ENCODE data around the gene HNRNPAB.
A peak's percentile ranks its signal among the peaks of the same experiment; 100 is the strongest.
"Not testable (repeated sequence)": the region's sequence is repeated elsewhere in the genome, so short reads cannot be mapped to it uniquely, and the experiment has no call there.

The HNRNPAB gene

DNA sequence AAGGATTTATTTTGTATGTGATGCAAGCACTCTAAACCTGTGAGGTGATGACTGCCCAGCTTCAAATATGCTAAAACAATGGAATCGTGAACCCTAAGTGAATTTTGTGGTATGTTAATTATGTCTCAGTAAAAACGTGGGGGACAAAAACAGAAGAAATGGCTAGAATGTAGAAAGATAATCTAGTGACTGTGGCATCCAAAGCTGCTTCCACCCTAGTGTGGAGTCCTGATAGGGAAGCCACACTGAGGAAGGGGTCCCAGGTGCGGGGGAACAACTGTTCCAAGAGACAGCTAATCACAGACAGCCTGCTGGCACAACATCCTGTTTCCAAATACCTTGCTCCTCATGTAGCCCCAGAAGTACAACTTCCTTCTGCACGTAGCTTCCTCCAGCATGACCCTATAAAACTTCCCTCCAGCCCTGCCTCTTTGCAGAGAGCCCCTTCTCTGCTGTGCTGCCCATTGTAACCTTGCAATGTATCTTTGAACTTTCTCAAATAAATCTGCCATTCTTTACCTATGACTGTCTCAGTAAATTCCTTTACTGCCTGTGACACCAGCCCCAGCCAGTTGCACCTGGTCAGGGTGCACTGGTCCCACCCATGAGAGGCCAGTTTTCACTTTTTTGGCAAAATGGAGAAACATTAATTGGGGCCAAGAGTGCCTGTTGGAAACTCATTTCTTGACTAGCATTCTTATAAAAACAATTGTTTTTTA is 22.0 kb upstream of the HNRNPAB start:
- Histone ChIP-seq H3K36me3 (ENCODE audit: control insufficient read depth, insufficient read depth, low read length) (no peaks in the 10 kb centered on the region), H3K9ac (ENCODE audit: low read depth, low read length) (peak overlapping the region; percentile 38), H3K27me3 (ENCODE audit: control insufficient read depth, insufficient read depth, low read length) (peaks cover 8% of the 10 kb centered on the region), H3K9me3 (ENCODE audit: control insufficient read depth, insufficient read depth, low read length) (no peaks in the 10 kb centered on the region), H3K4me1 (ENCODE audit: control insufficient read depth, insufficient read depth, low read length) (peaks cover 13% of the 10 kb centered on the region), H3K4me3 (ENCODE audit: low read depth, low read length) (no peak overlapping the region)

DNA sequence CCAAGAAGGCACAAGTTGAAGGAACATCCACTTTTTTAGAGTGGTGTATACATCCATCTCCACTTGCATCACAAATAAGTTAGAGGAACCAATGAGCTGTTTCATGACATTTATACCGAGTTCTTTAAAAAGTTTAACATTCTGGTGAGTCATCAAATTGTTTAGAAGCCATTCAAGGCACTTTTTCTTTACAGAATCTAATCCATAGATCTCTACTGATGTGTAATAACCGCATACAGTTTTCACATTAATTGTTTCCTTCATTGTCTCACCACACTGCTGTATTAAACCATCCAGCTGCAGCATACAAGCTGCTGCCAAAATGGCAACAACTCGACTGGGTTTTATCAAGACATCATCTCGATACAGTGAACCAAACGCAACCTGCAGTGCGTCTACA is 17.9 kb upstream of the HNRNPAB start:
- Histone ChIP-seq H3K4me1 (ENCODE audit: control insufficient read depth, insufficient read depth, low read length) (no peaks in the 10 kb centered on the region), H3K9ac (ENCODE audit: low read depth, low read length) (no peak overlapping the region)

GRCh38 chr5:178187014-178187413 is 17.3 kb upstream of the HNRNPAB start, which contains the start of gene GMCL2:
Gene GMCL2 (minus strand): TSS chr5:178187371. CDS start chr5:178187299, 72 bp downstream.
- Histone ChIP-seq H3K4me1 (ENCODE audit: control insufficient read depth, insufficient read depth, low read length) (no peaks in the 10 kb centered on the region), H3K9me3 (ENCODE audit: control insufficient read depth, insufficient read depth, low read length) (no peaks in the 10 kb centered on the region), H3K36me3 (ENCODE audit: control insufficient read depth, insufficient read depth, low read length) (no peaks in the 10 kb centered on the region), H3K4me3 (ENCODE audit: low read depth, low read length) (peak within 1 kb of the TSS; percentile 22), H3K27me3 (ENCODE audit: control insufficient read depth, insufficient read depth, low read length) (peaks cover 8% of the 10 kb centered on the region), H3K9ac (ENCODE audit: low read depth, low read length) (no peak within 1 kb of the TSS)

More for the DNA sequence above, 17.9 kb upstream of the HNRNPAB start:
- Histone ChIP-seq H3K27me3 (ENCODE audit: control insufficient read depth, insufficient read depth, low read length) (peaks cover 8% of the 10 kb centered on the region), H3K4me3 (ENCODE audit: low read depth, low read length) (no peak overlapping the region), H3K36me3 (ENCODE audit: control insufficient read depth, insufficient read depth, low read length) (no peaks in the 10 kb centered on the region), H3K9me3 (ENCODE audit: control insufficient read depth, insufficient read depth, low read length) (no peaks in the 10 kb centered on the region)

GRCh38 chr5:178189433-178189832 is 14.9 kb upstream of the HNRNPAB start:
- peaks cover 8% of the 10 kb centered on the region for H3K27me3 ChIP-seq (ENCODE audit: control insufficient read depth, insufficient read depth, low read length)
- no peak overlapping the region for H3K9ac ChIP-seq (ENCODE audit: low read depth, low read length)
- H3K9me3 ChIP-seq (ENCODE audit: control insufficient read depth, insufficient read depth, low read length): peaks cover 3% of the 10 kb centered on the region
- no peaks in the 10 kb centered on the region for H3K36me3 ChIP-seq (ENCODE audit: control insufficient read depth, insufficient read depth, low read length)
- H3K4me3 ChIP-seq (ENCODE audit: low read depth, low read length): no peak overlapping the region
- peaks cover 2% of the 10 kb centered on the region for H3K4me1 ChIP-seq (ENCODE audit: control insufficient read depth, insufficient read depth, low read length)

GRCh38 chr5:178191661-178192060 is 12.7 kb upstream of the HNRNPAB start:
- Histone ChIP-seq H3K9ac (ENCODE audit: low read depth, low read length) (no peak overlapping the region), H3K36me3 (ENCODE audit: control insufficient read depth, insufficient read depth, low read length) (no peaks in the 10 kb centered on the region), H3K9me3 (ENCODE audit: control insufficient read depth, insufficient read depth, low read length) (peaks cover 3% of the 10 kb centered on the region), H3K27me3 (ENCODE audit: control insufficient read depth, insufficient read depth, low read length) (peaks cover under 1% of the 10 kb centered on the region), H3K4me1 (ENCODE audit: control insufficient read depth, insufficient read depth, low read length) (peaks cover 3% of the 10 kb centered on the region), H3K4me3 (ENCODE audit: low read depth, low read length) (no peak overlapping the region)

DNA sequence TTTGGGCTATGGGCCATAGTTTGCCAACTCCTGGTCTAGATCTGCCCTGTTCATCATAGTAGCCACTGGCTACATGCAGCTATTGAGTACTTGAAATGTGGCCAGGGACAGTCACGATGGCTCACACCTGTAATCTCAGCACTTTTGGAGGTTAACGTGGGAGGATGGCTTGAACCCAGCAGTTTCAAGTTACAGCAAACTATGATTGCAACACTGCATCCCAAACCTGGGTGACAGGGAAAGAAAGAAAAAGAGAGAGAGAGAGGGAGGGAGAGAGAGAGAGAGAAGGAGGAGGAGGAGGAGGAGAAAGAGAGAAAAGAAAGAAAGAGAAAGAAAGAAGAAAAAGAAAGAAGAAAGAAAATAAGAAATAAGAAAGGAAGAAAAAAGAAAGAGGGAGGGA is 12.1 kb upstream of the HNRNPAB start:
- Histone ChIP-seq H3K4me1 (ENCODE audit: control insufficient read depth, insufficient read depth, low read length) (peaks cover 3% of the 10 kb centered on the region), H3K36me3 (ENCODE audit: control insufficient read depth, insufficient read depth, low read length) (no peaks in the 10 kb centered on the region)

GRCh38 chr5:178192787-178193186 is 11.5 kb upstream of the HNRNPAB start:
- Histone ChIP-seq H3K27me3 (ENCODE audit: control insufficient read depth, insufficient read depth, low read length) (no peaks in the 10 kb centered on the region), H3K36me3 (ENCODE audit: control insufficient read depth, insufficient read depth, low read length) (no peaks in the 10 kb centered on the region), H3K4me3 (ENCODE audit: low read depth, low read length) (no peak overlapping the region), H3K9me3 (ENCODE audit: control insufficient read depth, insufficient read depth, low read length) (peaks cover 3% of the 10 kb centered on the region), H3K9ac (ENCODE audit: low read depth, low read length) (no peak overlapping the region), H3K4me1 (ENCODE audit: control insufficient read depth, insufficient read depth, low read length) (peaks cover 3% of the 10 kb centered on the region)

More for the DNA sequence above, 12.1 kb upstream of the HNRNPAB start:
- Histone ChIP-seq H3K4me3 (ENCODE audit: low read depth, low read length) (no peak overlapping the region), H3K9ac (ENCODE audit: low read depth, low read length) (no peak overlapping the region), H3K9me3 (ENCODE audit: control insufficient read depth, insufficient read depth, low read length) (peaks cover 3% of the 10 kb centered on the region), H3K27me3 (ENCODE audit: control insufficient read depth, insufficient read depth, low read length) (no peaks in the 10 kb centered on the region)

DNA sequence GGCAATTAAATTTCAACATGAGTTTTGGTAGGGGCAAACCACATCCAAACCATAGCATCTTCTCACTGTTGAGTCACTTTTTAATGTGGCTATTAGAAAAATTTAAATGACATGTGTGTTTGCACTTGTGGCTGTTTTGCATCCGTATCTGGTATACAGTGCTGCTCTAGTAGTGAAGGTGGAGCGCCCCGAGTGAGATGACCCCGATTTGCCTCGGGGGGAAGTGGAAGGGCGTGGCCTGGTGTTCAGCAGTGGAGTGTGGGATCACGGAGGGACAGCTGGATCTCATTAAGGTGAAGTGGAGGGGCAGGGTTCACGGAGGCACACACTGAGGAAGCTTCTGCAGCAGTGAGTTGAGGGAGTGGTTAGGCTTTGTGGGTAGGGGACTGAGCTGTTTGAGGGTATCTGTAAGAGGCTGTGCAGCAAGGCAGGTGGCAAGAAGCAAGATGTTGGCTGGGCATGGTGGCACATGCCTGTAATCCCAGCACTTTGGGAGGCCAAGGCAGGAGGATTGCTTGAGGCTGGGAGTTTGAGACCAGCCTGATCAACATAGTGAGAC is 11.0 kb upstream of the HNRNPAB start:
- Histone ChIP-seq H3K9ac (ENCODE audit: low read depth, low read length) (no peak overlapping the region), H3K9me3 (ENCODE audit: control insufficient read depth, insufficient read depth, low read length) (peaks cover 3% of the 10 kb centered on the region), H3K4me1 (ENCODE audit: control insufficient read depth, insufficient read depth, low read length) (peaks cover 3% of the 10 kb centered on the region), H3K36me3 (ENCODE audit: control insufficient read depth, insufficient read depth, low read length) (no peaks in the 10 kb centered on the region), H3K27me3 (ENCODE audit: control insufficient read depth, insufficient read depth, low read length) (no peaks in the 10 kb centered on the region), H3K4me3 (ENCODE audit: low read depth, low read length) (no peak overlapping the region)

DNA sequence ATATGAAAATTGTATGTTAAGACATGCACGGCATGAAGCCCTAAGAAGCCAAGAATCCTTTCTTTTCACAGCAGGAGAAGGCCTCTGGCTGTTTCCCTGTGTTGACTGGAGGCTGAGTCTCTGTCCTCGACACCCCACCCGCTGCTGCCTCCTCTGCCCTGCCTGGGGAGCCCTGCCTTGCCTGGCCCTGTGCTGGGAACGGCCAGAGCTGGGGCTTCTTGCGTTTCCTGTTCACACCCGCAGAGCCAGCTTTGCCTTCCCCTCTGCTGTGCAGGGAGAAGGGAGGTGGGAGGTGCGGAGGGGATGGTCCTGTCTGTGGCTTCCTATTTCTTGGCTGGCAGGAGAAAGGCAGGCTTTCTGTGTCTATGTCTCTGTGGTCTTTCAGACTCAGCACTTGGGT is 10.3 kb upstream of the HNRNPAB start:
- no peaks in the 10 kb centered on the region for H3K27me3 ChIP-seq (ENCODE audit: control insufficient read depth, insufficient read depth, low read length)
- no peaks in the 10 kb centered on the region for H3K36me3 ChIP-seq (ENCODE audit: control insufficient read depth, insufficient read depth, low read length)
- H3K9ac ChIP-seq (ENCODE audit: low read depth, low read length): no peak overlapping the region
- H3K4me1 ChIP-seq (ENCODE audit: control insufficient read depth, insufficient read depth, low read length): peaks cover 3% of the 10 kb centered on the region
- peaks cover 3% of the 10 kb centered on the region for H3K9me3 ChIP-seq (ENCODE audit: control insufficient read depth, insufficient read depth, low read length)
- H3K4me3 ChIP-seq (ENCODE audit: low read depth, low read length): no peak overlapping the region

DNA sequence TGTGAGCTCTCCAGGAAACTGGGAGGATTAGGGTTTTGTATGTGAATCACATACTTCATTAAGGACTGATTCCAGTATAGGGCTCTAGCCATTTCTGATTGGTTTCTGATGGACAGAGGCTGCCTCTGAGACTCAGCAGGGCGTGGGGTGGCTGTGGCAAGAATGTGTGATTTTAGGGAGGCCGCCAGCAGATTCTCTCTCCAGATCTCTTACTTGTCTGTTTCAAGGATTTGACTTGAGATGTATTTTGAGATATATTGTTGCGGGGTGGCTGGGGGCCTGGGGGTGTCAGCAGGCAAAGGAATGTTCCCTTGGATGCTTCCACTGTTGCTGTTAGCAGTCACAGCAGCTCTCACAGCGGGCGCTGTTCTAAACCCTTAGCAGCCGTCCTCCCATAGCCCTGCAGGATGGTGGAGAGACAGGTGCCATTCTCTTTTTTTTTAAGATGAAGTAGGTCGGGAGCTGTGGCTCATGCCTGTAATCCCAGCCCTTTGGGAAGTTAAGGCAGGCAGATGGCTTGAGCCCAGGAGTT is 8.0 kb upstream of the HNRNPAB start:
- H3K36me3 ChIP-seq (ENCODE audit: control insufficient read depth, insufficient read depth, low read length): no peaks in the 10 kb centered on the region
- peaks cover 3% of the 10 kb centered on the region for H3K4me1 ChIP-seq (ENCODE audit: control insufficient read depth, insufficient read depth, low read length)
- H3K27me3 ChIP-seq (ENCODE audit: control insufficient read depth, insufficient read depth, low read length): peaks cover under 1% of the 10 kb centered on the region
- H3K4me3 ChIP-seq (ENCODE audit: low read depth, low read length): no peak overlapping the region
- H3K9me3 ChIP-seq (ENCODE audit: control insufficient read depth, insufficient read depth, low read length): peaks cover 3% of the 10 kb centered on the region
- no peak overlapping the region for H3K9ac ChIP-seq (ENCODE audit: low read depth, low read length)

- H3K4me3 ChIP-seq (ENCODE audit: low read depth, low read length): no peak overlapping the region
- no peaks in the 10 kb centered on the region for H3K36me3 ChIP-seq (ENCODE audit: control insufficient read depth, insufficient read depth, low read length)
- H3K9ac ChIP-seq (ENCODE audit: low read depth, low read length): no peak overlapping the region
- peaks cover 7% of the 10 kb centered on the region for H3K27me3 ChIP-seq (ENCODE audit: control insufficient read depth, insufficient read depth, low read length)
- peaks cover 3% of the 10 kb centered on the region for H3K4me1 ChIP-seq (ENCODE audit: control insufficient read depth, insufficient read depth, low read length)
- peaks cover 3% of the 10 kb centered on the region for H3K9me3 ChIP-seq (ENCODE audit: control insufficient read depth, insufficient read depth, low read length)
Observed at GRCh38 chr5:178196986-178197385, 7.3 kb upstream of the HNRNPAB start.

GRCh38 chr5:178198151-178198550 is 6.2 kb upstream of the HNRNPAB start:
- H3K27me3 ChIP-seq (ENCODE audit: control insufficient read depth, insufficient read depth, low read length); H3K9me3 ChIP-seq (ENCODE audit: control insufficient read depth, insufficient read depth, low read length); H3K36me3 ChIP-seq (ENCODE audit: control insufficient read depth, insufficient read depth, low read length); H3K4me3 ChIP-seq (ENCODE audit: low read depth, low read length); H3K4me1 ChIP-seq (ENCODE audit: control insufficient read depth, insufficient read depth, low read length); H3K9ac ChIP-seq (ENCODE audit: low read depth, low read length): not testable (repeated sequence)

Data from iPS-15b (cell line).